ENCODE data around the gene PHACTR3. TPM values are rescaled to one million over a fixed set of nuclear protein-coding genes. Genes with fewer than 3 reads are reported as not detected.
A peak's percentile ranks its signal among the peaks of the same experiment; 100 is the strongest.

The PHACTR3 gene
- total RNA-seq, 1 experiment from 2014 or later = not detected

GRCh38 chr20:59819496-59820203 is 215.3 kb downstream of the PHACTR3 start:
- Mint-ChIP-seq H3K9me3 (peaks cover 0 to 17% of the 10 kb centered on the region in 2 experiments; a peak in 4 of 5 replicates), H3K36me3 (ENCODE audit: insufficient read depth in 1 of 3, low read depth in 3 of 3) (no peaks in the 10 kb centered on the region), H3K4me3 (no peak overlapping the region), H3K4me1 (peaks cover 6 to 11% of the 10 kb centered on the region in 2 experiments), H3K27me3 (ENCODE audit: low read depth) (peaks cover 21% of the 10 kb centered on the region), H3K27ac (peak overlapping the region in 1 of 3 experiments; percentile 44; a peak in 1 of 7 replicates)
- Histone ChIP-seq H3K4me2 (ENCODE audit: insufficient read depth, insufficient read length, low read length) (no peak overlapping the region), H3K79me2 (ENCODE audit: insufficient read depth, low read length) (no peaks in the 10 kb centered on the region), H3K27ac (ENCODE audit: insufficient read length, low read depth, low read length) (no peak overlapping the region), H3K23ac (ENCODE audit: insufficient read length, low read depth, low read length) (no peak overlapping the region), H3K23me2 (ENCODE audit: insufficient read length, low read depth, low read length, poor library complexity, severe bottlenecking) (no peaks in the 10 kb centered on the region), H3K79me1 (ENCODE audit: insufficient read depth, low read depth, low read length, poor library complexity, severe bottlenecking) (no peaks in the 10 kb centered on the region), H2BK15ac (ENCODE audit: low read depth, low read length) (no peak overlapping the region), H3K18ac (ENCODE audit: insufficient read length, low read depth, low read length) (no peak overlapping the region), H2BK5ac (ENCODE audit: insufficient read length, low read length) (no peak overlapping the region), H4K8ac (replicated peaks; ENCODE audit: insufficient read length, low read depth, low read length) (no peak overlapping the region), H3T11ph (ENCODE audit: low read length) (no peak overlapping the region), H2AFZ (ENCODE audit: low read length) (no peak overlapping the region), H2BK12ac (ENCODE audit: insufficient read length, low read depth, low read length) (no peak overlapping the region), H4K5ac (ENCODE audit: insufficient read length, low read depth, low read length) (no peak overlapping the region), H3K9ac (ENCODE audit: extremely low read depth, insufficient read length, low read length) (no peak overlapping the region), H3K4ac (ENCODE audit: low read depth, low read length) (no peak overlapping the region), H2BK20ac (ENCODE audit: low read depth, low read length, poor library complexity, severe bottlenecking) (no peak overlapping the region), H2BK120ac (ENCODE audit: low read depth, low read length, poor library complexity, severe bottlenecking) (no peak overlapping the region), H3K56ac (ENCODE audit: insufficient read length, low read depth, low read length) (no peak overlapping the region), H3K27me3 (ENCODE audit: insufficient read depth, low read length) (no peaks in the 10 kb centered on the region; the same call in 1 of the 2 replicates), H4K20me1 (ENCODE audit: control insufficient read depth, insufficient read depth, insufficient read length) (no peaks in the 10 kb centered on the region), H3K4me1 (ENCODE audit: insufficient read depth, low read length) (no peaks in the 10 kb centered on the region), H4K91ac (ENCODE audit: insufficient read length, low read depth, low read length) (no peak overlapping the region), H3K14ac (ENCODE audit: insufficient read depth, low read length) (no peak overlapping the region), H3K9me3 (ENCODE audit: control insufficient read depth, low read depth, low read length) (no peaks in the 10 kb centered on the region), H2AK5ac (ENCODE audit: insufficient read length, low read length) (no peak overlapping the region)
- peak; percentile 25 for DNase-seq
- WGBS (ENCODE audit: extremely low coverage, insufficient read length, low lambda C conversion rate) = no CpG with 5 or more reads among the region's 20 CpGs
- TF ChIP-seq CTCF (conservative IDR thresholded peaks at IDR 0.05) = no peak

All from H9 (cell line).